GM12875 (cell line): ENCODE data around the gene TSHZ3.

Experiments used
- H3K4me3 ChIP-seq: one replicate; pipeline ENCODE4 v1.5.1; 2011; ENCODE audit warnings: low read depth, low read length, control low read depth
- CTCF ChIP-seq: IDR thresholded peaks from 2 replicates; pipeline ENCODE4 v1.5.1; 2011; ENCODE audit warnings: low read depth, mild to moderate bottlenecking, control low read depth, inconsistent platforms, low read length, moderate library complexity, borderline replicate concordance; ENCODE audit not compliant: insufficient read depth

TSHZ3 gene

GRCh38 chr19:31316201-31316951 lies 32.9 kb downstream of the TSHZ3 start:
- no peak for TF ChIP-seq CTCF
- no peak overlapping the region for H3K4me3 ChIP-seq

DNA sequence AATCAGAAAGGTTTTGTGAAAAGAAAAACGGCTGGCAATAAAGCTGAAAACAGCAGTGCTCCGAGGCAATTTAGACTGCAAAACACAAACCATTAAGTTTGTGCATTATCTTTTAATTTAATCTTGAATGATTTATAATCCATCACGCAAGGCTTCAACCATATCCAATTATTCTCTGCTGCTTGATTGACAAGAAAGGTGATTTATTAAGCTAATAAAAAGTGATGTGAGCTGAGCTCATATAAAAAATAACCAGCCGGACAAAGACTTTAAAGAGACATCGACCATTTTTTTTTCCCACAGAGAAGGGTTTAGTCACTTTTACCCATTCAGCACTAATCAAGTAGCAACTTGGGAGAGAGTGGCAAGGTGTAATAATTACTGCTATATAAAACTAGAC lies 33.6 kb downstream of the TSHZ3 start:
- no peak overlapping the region for H3K4me3 ChIP-seq
- TF ChIP-seq CTCF, result no peak

- TF ChIP-seq CTCF, result no peak
- no peak overlapping the region for H3K4me3 ChIP-seq
These were observed 34.2 kb downstream of the TSHZ3 start for GRCh38 chr19:31314849-31315629.

- no peak overlapping the region for H3K4me3 ChIP-seq
- no peak for TF ChIP-seq CTCF
These were observed 35.1 kb downstream of the TSHZ3 start for GRCh38 chr19:31314156-31314555.

- TF ChIP-seq CTCF, result no peak
These were observed 35.8 kb downstream of the TSHZ3 start for GRCh38 chr19:31313291-31314030.

DNA sequence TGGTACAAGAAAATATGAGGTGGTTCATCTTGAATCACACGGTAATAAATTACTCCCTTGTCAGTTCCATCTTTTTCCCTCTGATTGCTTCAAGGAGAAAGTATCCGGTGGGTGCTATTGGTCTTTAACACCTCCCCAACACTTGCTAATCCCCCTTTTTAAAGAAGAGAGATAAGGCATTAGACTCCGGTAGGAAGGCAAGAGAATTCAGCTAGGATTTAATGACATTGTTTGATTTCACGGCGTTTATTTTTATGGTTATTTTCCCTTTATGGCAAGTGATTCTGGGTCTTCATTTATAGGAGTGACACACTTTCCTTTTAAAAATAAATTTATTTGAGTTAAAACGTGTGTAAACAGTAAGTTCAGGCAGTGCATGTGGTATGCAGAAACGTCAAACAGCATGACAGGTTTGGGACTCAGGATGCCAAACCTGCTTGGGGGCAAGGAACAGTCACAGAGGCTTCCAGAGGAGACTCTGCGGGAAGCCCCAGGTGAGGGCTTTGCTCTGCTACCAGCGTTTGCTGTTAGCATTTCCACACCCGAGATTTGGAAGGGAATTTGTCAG lies 36.5 kb downstream of the TSHZ3 start:
- no peak for TF ChIP-seq CTCF

More at GRCh38 chr19:31313291-31314030, 35.8 kb downstream of the TSHZ3 start:
- no peak overlapping the region for H3K4me3 ChIP-seq

More for the DNA sequence above, 36.5 kb downstream of the TSHZ3 start:
- no peak overlapping the region for H3K4me3 ChIP-seq
